GM12878 (cell line): ENCODE results near the gene DNMT3B. TPM values are rescaled to one million over a fixed set of nuclear protein-coding genes. Genes with fewer than 3 reads are reported as not detected.

Experiments used
- ATAC-seq: fragments of 200-7000 bp; cut with Tn5 transposase; 3 replicates; pipeline ENCODE4 v1.9.1; 2020; ENCODE audit warnings: mild to moderate bottlenecking, moderate library complexity
- BruUV-seq: library from RNA; stranded (reverse); fragments of 400-500 nt; replicated peaks from 2 replicates; lab custom pipeline; 2021; lab: Mats Ljungman, UMichigan
- CTCF ChIA-PET: fragments of 300-600 bp; sonication (Branson Sonifier 250); formaldehyde crosslinking; extraction: SDS; loops from one replicate; lab custom pipeline; 2021; ENCODE audit warnings: inconsistent platforms; lab: Yijun Ruan, JAX
- POLR2A ChIA-PET: fragments of 350-600 bp; formaldehyde crosslinking; extraction: SDS; loops from one replicate; lab custom pipeline; 2021; ENCODE audit warnings: inconsistent platforms; lab: Charles Lee
- RAD21 ChIA-PET: fragments of 300-600 bp; sonication (Branson Sonifier 250); formaldehyde crosslinking; loops from one replicate; lab custom pipeline; 2023; ENCODE audit warnings: antibody characterized with exemption; ENCODE audit not compliant: unreplicated experiment; lab: Charles Lee
- SMC1A ChIA-PET: fragments of 300-600 bp; sonication (Branson Sonifier 250); formaldehyde crosslinking; loops from one replicate; lab custom pipeline; 2023; ENCODE audit not compliant: unreplicated experiment, uncharacterized antibody; lab: Charles Lee
- DNase-seq: peaks from one replicate; pipeline ENCODE4 v3.0.0-alpha.2; 2011; ENCODE audit warnings: low read depth, low spot score
- FAIRE-seq: peaks from 3 replicates; lab custom pipeline; 2011; peaks lifted over from hg19 to GRCh38; lab: Jason Lieb, UNC
- H2AFZ ChIP-seq: 2 replicates; pipeline ENCODE4 v1.6.0; 2011; ENCODE audit warnings: low read depth, low read length, control low read depth; ENCODE audit not compliant: control insufficient read depth
- H3K27ac ChIP-seq: 2 replicates; pipeline ENCODE4 v1.5.1; 2011; ENCODE audit warnings: control low read depth; ENCODE audit not compliant: control insufficient read depth, insufficient read depth
- H3K27me3 ChIP-seq, 2 experiments: replicated peaks in 1 of 2; 2 replicates each; pipeline versions ENCODE4 v1.6.0 to v1.6.1; 2011; ENCODE audit warnings: low read length in 1 of 2; ENCODE audit not compliant: control insufficient read depth in 2 of 2, insufficient read depth in 2 of 2
- H3K36me3 ChIP-seq, 2 experiments: 2 replicates each; pipeline ENCODE4 v1.5.1; 2011; ENCODE audit warnings: low read length in 1 of 2; ENCODE audit not compliant: control insufficient read depth in 2 of 2, insufficient read depth in 2 of 2
- H3K4me1 ChIP-seq: 2 replicates; pipeline ENCODE4 v1.6.1; 2011; ENCODE audit warnings: mild to moderate bottlenecking, low read length, moderate library complexity, mixed read lengths; ENCODE audit not compliant: control insufficient read depth, insufficient read depth
- H3K4me2 ChIP-seq: 2 replicates; pipeline ENCODE4 v1.6.0; 2011; ENCODE audit warnings: control low read depth; ENCODE audit not compliant: control insufficient read depth, insufficient read depth
- H3K4me3 ChIP-seq: fragments of 200-600 bp; sonication (generic); 2 replicates; pipeline ENCODE4 v1.5.1; 2016
- H3K79me2 ChIP-seq: 2 replicates; pipeline ENCODE4 v1.6.0; 2011; ENCODE audit warnings: low read length; ENCODE audit not compliant: control insufficient read depth, insufficient read depth
- H3K9ac ChIP-seq: 2 replicates; pipeline ENCODE4 v1.8.0; 2011; ENCODE audit warnings: low read length, control low read depth, mixed read lengths; ENCODE audit not compliant: control insufficient read depth, insufficient read depth
- H3K9me3 ChIP-seq: replicated peaks from 3 replicates; pipeline ENCODE4 v1.5.1; 2011; ENCODE audit warnings: mild to moderate bottlenecking, low read length; ENCODE audit not compliant: control insufficient read depth, insufficient read depth
- H4K20me1 ChIP-seq: 2 replicates; pipeline ENCODE4 v1.6.0; 2011; ENCODE audit not compliant: control insufficient read depth, insufficient read depth
- BCL3 ChIP-seq: IDR thresholded peaks from 2 replicates; pipeline ENCODE4 v1.6.1; 2011; ENCODE audit warnings: borderline replicate concordance, low read depth, mild to moderate bottlenecking, moderate library complexity, low read length; ENCODE audit not compliant: insufficient read depth, poor library complexity, severe bottlenecking
- EZH2 ChIP-seq: IDR thresholded peaks from 2 replicates; pipeline ENCODE4 v1.6.1; 2012; ENCODE audit warnings: low read depth, mild to moderate bottlenecking, control low read depth, inconsistent platforms, low read length, borderline replicate concordance; ENCODE audit not compliant: control insufficient read depth
- IRF5 ChIP-seq: fragments of 450-650 bp; IDR thresholded peaks from 2 replicates; pipeline ENCODE4 v1.6.1; 2017; ENCODE audit warnings: borderline replicate concordance
- KAT2A ChIP-seq: conservative IDR thresholded peaks from 2 replicates; pipeline ENCODE4 v1.6.1; 2011; ENCODE audit warnings: low read depth, low read length; ENCODE audit not compliant: control insufficient read depth
- PBX3 ChIP-seq: IDR thresholded peaks from 2 replicates; pipeline ENCODE4 v1.6.1; 2011; ENCODE audit warnings: mild to moderate bottlenecking, low read depth, low read length, moderate library complexity; ENCODE audit not compliant: insufficient replicate concordance
- STAT1 ChIP-seq: fragments of 450-650 bp; conservative IDR thresholded peaks from 2 replicates; pipeline ENCODE4 v1.6.1; 2014; ENCODE audit warnings: antibody characterized with exemption, mild to moderate bottlenecking
- WGBS: methylation state at CpG from one replicate; pipeline ENCODE4 v1.1.6; 2016; ENCODE audit warnings: low lambda C conversion rate; ENCODE audit not compliant: insufficient replicate concordance, insufficient coverage; ENCODE audit errors: missing lambda C conversion rate; 5-methylcytosine and 5-hydroxymethylcytosine counted together
- in situ Hi-C: fragments of 300-500 bp; cut with MboI; formaldehyde crosslinking; loops from 9 replicates; pipeline ENCODE4 v1.14.3; 2018; ENCODE audit warnings: mixed read lengths
- intact Hi-C: fragments of 100-400 bp; cut with micrococcal nuclease; formaldehyde crosslinking; loops from one replicate; pipeline ENCODE4 v1.14.2; 2022; ENCODE audit not compliant: unreplicated experiment
- polyA plus RNA-seq, 11 experiments: library from polyadenylated mRNA; depleted of rRNA in 4 of 11; unstranded in 6 of 11; stranded (reverse) in 5 of 11; fragments of >200 nt; fragmentation: Nextera tagmentation in 4 of 11; fragmentation: Illumina TruSeq in 1 of 11; extraction: Ambion mirVana in 4 of 11; extraction: Trizol in 1 of 11; gene quantifications; 1 replicate in 1 of 11; 2 replicates in 10 of 11; pipeline versions ENCODE4 v1.2.1 to v1.2.3, GENCODE V29; 2011 to 2016; ENCODE audit warnings: inconsistent platforms in 2 of 11, missing spikeins in 2 of 11, low read depth in 1 of 11
- total RNA-seq, 4 experiments: library from RNA; depleted of rRNA in 3 of 4; stranded (reverse); fragments of >200 nt in 3 of 4; fragmentation: Illumina TruSeq in 1 of 4; extraction: Trizol in 1 of 4; gene quantifications; 2 replicates each; pipeline versions ENCODE4 v1.2.1 to v1.2.3, GENCODE V29; 2013 to 2021

DNMT3B gene
- total and polyA plus RNA-seq, 10 of the 15 experiments (the other 5 are each of a cell fraction or from before 2014, with no cell fraction given) = 0.23 to 1.9 (median 1.1) TPM

GRCh38 chr20:32737371-32738223 lies 24.6 kb upstream of the DNMT3B start (continued):
- TF ChIP-seq EZH2 (no peak), STAT1 (no peak), PBX3 (no peak)

GRCh38 chr20:32741151-32741550 lies 21.0 kb upstream of the DNMT3B start:
- in situ Hi-C loops = no loop called here
- no peak overlapping the region for H2AFZ ChIP-seq
- CTCF ChIA-PET = interaction anchor here (2.8 kb wide), 1 partner anchor 68 kb away, joined by 9 read pairs; the partner anchor contains the start of gene C20orf203
- peaks cover 17% of the 10 kb centered on the region for H3K4me1 ChIP-seq
- POLR2A ChIA-PET = no interaction called here
- no peak for DNase-seq
- WGBS = 96% methylated on average over 5 of the region's 5 CpGs
- SMC1A ChIA-PET = interaction anchor here (1.9 kb wide), 1 partner anchor 10 kb away, joined by 5 read pairs; no protein-coding TSS in a partner anchor
- RAD21 ChIA-PET = no interaction called here
- no peaks in the 10 kb centered on the region for H4K20me1 ChIP-seq
- BruUV-seq = no TSS peak
- intact Hi-C loops = no loop called here
- H3K36me3 ChIP-seq = no peaks in the 10 kb centered on the region
- H3K9ac ChIP-seq = no peak overlapping the region
- ATAC-seq = no peak
- no peaks in the 10 kb centered on the region for H3K9me3 ChIP-seq
- H3K4me3 ChIP-seq = no peak overlapping the region
- H3K4me2 ChIP-seq = no peak overlapping the region
- H3K79me2 ChIP-seq = peaks cover 7% of the 10 kb centered on the region
- no peak overlapping the region for H3K27ac ChIP-seq
- TF ChIP-seq KAT2A = no peak
- TF ChIP-seq IRF5 = no peak
- no peak for TF ChIP-seq BCL3
- no peaks in the 10 kb centered on the region for H3K27me3 ChIP-seq
- FAIRE-seq = no peak
